NCI-H460 (cell line): ENCODE results near the gene NLK. TPM values are rescaled to one million over a fixed set of nuclear protein-coding genes. Genes with fewer than 3 reads are reported as not detected.
"Not testable (repeated sequence)": the region's sequence is repeated elsewhere in the genome, so short reads cannot be mapped to it uniquely, and the experiment has no call there.

Source experiments
- DNase-seq: peaks from one replicate; pipeline ENCODE4 v3.0.0-alpha.2; 2016; ENCODE audit warnings: low read depth; ENCODE audit errors: extremely low read depth
- total RNA-seq: library from RNA; depleted of rRNA; stranded (reverse); fragments of >200 nt; shearing (Covaris generic); gene quantifications from 2 replicates; pipeline ENCODE4 v1.2.3, GENCODE V29; 2014

The NLK gene
- total RNA-seq, 1 experiment from 2014 or later: 11.3 TPM

DNA sequence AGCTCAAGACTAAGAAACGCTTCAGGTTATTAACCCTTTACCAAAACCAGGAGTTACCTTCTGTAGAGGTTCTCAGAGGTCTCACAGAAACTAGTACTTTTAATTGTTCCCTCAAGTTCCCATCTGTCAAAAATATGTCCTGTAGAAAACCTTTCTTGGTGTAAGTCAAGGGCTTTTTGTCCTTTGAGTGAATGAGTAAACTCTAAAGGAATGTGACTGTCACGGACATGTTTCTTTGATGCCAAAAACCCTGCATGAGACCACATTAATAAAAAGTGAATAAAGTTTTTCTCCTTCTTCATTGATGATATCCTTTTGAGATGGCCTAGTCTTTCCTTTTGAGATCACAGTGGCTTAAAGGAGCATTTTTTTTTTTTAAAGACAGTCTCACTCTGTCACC is 102.9 kb downstream of the NLK start:
- no peak for DNase-seq

DNA sequence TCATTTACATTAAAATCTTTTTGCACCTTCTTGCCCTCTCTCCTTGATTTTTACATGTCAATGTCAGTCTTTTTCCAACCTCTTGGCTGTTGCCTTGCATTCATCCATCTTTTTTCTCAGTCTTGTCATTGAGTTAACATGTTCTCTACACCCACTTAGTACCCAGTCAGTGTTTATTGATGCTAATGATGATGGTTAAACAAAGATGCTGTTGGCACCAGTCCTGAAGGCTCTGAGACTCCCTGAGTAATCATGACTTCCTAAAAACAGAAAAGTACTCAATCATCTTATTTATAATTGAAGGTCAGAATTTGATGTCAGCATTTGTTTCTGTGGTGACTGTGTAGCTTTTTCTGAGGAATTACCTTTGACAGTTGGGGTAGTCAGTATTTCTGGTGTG is 104.5 kb downstream of the NLK start:
- DNase-seq: no peak

DNA sequence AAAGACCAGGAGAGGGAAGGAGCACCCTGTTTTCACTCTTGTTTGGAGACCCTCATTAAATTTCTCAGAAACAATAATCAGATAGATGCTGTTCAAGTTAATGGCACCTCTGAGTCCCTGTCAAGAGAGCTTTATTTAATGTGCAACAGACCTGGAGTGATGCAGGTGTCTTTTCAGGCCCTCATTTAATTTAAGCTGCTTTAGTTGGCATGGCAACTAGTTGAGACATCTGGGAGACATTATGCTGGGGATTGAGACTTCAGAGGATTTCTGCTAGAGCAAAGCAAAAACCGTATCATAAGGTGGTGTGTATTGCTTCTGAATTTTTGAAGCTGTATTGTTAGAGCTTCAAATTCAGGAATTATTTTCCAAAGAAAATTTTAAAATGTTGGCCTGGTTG is 108.5 kb downstream of the NLK start:
- DNase-seq: no peak

DNA sequence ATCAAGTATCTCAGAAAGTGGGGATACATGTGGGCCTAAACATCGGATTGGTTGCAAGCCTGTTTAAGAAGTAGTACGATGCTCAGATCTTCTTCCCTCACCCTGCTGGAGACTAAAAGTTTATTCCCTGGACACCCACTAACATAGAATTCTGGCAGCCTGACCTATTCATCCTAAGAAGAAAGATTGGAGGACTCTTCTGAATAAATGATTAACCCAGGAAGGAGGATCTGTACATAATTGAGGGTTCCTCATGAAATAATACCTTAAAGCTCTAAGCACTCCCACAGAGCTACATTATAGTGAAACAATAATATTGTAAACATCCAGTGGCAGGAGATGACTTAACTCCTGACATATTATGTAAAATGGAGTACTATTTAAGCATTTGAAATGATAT is 111.7 kb downstream of the NLK start:
- DNase-seq: no peak

DNA sequence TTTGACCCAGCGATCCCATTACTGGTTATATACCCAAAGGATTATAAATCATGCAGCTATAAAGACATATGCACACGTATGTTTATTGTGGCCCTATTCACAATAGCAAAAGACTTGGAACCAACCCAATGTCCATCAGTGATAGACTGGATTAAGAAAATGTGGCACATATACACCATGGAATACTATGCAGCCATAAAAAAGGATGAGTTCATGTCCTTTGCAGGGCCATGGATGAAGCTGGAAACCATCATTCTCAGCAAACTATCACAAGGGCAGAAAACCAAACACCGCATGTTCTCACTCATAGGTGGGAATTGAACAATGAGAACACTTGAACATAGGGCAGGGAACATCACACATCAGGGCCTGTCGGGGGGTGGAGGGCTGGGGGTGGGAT is 112.9 kb downstream of the NLK start:
- not testable (repeated sequence) for DNase-seq

DNA sequence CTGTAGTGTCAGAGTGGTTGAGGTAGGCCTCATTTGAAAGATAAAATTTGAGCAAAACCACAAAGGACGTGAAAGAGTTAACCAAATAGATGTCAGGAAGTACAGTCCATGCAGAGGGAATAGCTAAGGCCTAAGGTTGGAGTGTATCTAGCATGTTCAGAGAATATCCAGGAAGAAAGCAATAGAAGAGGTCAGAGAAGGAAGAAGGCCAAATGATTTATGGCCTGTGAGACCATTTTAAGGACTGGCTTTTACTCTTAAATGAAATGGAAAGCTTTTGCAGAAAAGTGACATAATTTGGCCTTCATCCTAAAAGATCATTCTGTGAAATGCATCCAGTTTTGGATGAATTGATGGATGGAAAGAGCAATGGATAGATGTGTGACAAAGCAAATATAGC is 116.5 kb downstream of the NLK start:
- no peak for DNase-seq

DNA sequence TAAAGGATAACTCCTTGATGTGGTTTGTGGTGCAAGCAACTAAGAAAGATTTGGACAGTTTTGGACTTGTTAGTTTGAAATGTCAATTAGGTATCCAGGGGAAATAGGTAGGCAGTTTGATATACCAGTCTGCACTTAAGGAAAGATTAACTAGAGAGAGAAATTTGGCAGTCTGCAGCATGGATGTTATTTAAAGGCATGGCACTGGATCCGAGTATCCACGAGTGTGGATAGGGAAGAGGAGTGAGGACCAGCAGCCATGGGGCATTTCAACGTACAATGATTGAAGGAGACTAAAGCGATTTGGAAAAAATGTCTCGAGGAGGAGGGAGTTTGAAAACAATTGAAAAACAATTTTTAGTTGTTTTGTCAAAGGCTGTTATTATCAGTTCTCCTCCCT is 117.4 kb downstream of the NLK start:
- no peak for DNase-seq

DNA sequence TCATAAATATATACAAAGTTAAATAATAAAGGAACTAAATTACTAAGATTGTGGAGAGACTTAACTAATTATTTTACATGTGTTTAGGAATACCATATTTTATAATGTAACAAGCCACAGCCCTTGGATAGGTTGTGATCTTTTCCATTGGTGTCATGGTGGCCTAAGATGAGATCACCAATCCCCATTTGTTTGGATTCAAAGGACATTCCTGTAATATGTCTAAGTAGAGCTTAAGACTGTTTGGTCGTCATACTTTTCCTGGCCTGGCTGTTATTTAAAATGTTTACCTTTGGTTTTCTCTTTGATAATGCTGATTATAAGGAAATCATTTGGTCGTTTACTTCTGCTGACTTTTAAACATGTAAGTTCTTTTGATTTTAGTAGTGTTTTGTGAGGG is 118.1 kb downstream of the NLK start:
- no peak for DNase-seq

DNA sequence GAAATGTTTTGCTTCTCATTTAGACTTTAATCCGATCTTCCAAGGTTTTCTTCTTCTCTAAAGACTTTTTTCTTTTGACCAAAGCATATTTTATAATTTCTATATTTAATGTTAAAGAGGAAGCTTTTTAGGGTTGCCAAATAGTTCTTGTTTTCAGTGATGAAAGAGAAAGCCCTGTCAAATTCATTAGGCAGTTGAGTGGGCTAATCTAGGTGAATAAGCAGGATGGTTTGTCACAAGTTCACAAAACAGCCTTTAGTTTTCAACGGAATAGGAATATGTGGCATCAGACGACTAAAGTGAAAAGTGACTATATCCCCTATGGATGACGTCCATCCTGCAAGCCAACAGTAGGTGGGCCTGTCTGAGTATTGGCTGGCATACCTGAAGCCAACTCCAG is 118.8 kb downstream of the NLK start:
- DNase-seq: no peak

DNA sequence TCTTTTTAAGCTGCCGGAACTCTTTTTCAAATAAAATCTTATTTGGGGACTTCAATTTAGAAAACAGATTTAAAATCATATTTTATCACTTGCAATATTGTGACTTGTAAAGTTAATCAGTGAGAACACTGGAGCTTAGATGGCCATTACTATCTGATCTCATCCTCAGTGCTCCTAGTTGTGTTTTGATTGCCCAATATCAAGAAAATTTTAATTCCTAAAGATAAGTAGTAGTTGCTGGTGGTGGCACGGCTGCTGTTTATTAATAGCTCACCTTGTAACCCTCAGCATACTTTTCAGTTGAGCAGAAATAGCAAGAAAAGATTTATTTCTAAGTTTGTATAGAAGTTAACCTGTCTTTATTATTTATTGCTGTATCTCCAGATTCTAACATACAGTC is 124.0 kb downstream of the NLK start:
- no peak for DNase-seq

DNA sequence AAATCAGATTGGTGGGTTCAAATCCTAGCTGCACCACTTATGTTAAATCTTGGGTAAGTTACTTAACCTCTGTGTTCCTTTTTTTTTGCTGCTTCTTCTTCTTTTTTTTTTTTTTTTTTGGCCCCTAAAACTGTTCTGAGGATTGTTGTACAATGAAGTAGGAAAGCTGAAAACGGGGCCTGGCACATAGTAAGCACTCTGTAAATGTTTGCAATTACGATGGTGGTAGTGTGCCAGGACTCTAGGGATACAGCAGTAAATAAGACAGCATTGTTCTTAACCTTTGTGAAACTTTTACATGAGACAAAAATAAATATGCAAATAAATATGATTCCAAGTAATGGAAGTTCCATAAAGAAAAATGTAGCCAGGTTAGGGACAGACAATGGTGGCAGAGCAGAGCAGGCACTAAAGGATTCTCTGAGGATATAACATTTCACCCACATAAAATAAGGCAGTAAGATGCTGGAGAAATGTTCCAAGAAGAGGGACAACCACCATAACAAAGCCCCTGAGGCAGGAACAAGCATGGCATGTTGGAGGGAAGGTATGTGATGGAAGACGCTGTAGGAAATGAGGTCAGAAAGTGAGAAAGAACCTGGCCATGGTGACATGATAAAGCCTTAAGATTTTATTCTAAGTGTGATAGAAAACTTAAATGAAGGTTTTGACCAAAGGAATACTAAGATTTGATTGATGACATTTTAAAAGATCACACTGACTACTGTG is 127.3 kb downstream of the NLK start:
- DNase-seq: no peak

DNA sequence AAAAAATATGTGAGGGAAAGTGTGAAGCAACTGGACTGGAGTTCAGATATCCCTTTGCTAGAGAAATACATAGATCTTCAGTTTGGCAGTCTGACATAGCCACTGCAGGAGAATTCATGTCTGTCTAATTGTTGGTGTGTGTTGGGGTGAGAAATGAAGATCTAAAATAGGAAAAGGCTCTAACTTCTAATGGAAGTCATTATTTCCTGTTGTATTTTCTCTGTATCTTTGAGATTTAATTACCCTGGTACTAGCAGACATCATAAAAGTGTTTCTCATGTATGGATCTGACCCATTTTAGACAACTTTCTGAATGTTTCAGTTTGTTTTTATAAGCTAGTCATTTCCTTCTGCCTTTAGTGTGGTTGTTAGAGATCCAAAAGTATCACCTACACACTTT is 128.3 kb downstream of the NLK start:
- DNase-seq: no peak

DNA sequence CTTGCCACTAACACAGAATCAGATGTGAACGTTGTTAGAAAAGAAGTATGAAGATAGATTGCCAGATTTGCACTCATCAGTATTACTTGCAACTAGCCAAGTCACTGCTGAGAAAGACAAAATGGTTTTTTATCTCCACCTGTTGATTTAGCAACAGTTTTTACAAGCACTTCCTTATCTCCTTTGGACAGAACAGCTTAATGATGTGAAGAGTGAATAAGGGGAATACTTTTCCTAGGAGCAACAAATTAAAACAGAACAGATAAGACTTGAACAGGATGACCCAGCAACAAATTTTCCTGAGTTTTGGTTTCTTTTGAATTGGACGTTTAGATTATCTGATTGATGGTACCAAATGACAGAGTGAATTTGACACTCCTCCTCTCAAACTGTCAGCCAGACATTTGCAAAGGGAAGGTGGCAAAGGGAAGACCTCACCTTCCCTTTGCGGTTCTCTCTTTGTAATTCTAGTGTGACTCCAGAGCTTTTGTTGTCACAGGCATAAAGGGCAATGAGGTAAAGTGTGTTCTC is 130.6 kb downstream of the NLK start:
- DNase-seq: no peak

DNA sequence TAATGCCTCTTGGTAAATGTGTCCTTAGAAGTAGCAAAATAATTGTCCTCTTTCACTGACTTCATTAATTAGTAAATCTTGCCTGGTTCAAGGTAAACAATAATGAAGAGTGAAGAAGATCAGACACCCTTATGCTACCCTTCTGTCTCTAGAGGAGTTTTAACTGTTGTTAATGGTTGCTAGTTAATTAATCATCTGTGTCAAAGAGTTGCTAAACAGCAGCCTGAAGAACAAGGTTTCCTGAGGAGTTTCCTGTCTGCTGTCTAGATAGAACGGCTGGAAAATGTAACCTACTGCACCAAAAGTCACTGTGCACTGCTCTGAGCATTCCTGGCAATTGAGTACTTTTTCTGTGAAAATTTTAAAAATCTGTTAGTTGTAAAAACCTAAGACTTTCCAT is 131.3 kb downstream of the NLK start:
- no peak for DNase-seq

DNA sequence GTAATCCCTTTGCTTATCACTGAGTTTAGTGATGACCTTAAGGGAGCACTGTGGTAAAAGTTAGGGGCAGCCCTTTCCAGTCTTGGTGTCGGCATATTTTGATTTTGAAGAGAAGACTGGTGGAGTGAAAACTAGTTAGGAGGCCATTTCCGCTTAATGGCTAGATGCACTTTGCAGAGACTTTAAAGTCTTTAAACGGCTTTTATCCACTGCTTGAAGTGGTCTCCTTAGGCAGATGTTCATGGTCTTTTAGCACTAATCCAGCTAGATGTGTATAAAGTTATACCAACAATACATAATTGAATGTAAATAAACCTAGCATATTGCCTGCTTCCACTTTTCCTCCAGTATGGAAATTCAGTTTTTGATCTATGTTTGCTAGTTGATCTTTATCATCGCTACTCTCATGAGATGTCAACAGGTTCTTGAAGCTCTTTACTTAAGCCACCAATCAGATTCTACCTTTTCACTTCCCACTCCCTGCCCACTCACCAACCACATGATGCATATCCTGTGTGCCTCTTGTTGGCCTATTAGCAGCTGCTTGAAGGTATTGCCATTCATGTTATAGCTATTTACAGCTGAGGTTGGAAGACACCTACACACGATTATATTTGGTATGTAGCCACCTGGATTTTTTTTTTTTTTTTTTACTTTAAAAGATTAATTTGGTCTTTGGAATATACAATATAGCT is 132.0 kb downstream of the NLK start:
- DNase-seq: no peak

DNA sequence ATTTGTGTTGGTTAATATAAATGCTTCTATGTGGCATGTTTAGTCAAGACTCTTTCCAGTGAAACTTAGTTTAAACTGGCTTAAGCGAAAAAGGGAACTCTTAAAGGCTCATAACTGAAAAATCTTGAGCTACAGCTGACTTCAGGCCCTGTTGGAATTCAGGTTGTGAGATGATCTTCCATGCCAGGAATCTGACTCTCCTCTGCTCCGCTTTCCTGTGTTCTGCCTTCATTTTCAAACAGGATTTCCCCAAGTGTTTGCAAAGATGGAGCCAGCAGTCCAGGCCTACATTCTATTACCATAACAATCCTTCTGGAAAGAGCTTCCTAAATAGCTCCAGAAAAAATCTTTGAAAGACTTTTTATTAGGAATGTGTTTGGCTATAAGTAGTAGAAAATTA is 134.9 kb downstream of the NLK start:
- DNase-seq: no peak

DNA sequence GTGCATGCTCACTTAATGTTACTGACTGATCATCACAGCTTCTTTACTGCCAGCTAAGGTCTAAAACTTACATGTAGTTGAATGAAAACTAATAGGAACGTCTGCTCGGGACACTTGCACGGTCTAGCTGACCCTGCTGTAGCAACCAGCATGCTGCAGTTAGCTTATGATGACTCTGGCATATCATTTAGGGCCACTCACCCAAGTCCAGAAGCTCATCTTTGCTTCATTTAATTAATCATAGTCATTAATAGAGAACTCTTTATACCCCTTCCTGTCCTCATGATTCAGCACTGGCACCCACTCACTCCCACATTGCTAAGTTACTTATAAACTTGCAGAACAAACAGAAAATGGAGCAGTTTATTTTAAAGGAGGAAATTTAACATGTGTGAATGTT is 136.3 kb downstream of the NLK start:
- DNase-seq: no peak

DNA sequence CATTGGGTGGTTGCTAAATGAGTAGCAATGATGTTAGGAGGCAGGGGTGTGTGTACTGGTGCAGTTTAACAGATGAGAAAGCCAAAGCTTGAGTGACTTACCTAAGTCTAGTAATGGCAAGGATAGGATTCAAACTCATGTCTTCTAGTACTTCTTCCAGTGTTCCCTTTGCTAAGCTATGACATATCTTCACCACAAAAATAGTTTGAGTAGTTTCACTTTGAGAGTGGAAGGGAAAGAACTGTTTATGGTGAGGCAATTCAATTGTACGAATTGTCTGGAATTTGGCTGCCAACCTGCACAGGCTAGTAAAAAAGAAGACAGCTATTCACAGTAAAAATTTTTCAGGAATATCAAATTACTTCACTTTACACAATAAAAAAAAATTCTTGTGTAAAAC is 138.0 kb downstream of the NLK start:
- no peak for DNase-seq

DNA sequence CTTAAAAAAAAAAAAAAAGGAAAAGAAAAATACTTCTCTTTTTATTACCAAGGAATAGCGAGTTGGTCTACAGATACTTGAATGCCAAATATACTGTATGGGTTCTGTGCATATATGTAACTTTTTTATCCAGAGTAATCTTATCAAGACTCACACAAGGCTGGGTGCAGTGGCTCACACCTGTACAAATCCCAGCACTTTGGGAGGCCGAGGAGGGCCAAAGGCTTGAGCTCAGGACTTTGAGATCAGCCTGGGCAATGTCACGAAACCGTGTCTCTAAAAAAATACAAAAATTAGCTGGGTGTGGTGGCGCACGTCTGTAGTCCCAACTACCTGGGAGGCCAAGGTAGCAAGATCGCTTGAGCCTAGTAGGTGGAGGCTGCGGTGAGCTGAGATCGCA is 139.1 kb downstream of the NLK start:
- no peak for DNase-seq

DNA sequence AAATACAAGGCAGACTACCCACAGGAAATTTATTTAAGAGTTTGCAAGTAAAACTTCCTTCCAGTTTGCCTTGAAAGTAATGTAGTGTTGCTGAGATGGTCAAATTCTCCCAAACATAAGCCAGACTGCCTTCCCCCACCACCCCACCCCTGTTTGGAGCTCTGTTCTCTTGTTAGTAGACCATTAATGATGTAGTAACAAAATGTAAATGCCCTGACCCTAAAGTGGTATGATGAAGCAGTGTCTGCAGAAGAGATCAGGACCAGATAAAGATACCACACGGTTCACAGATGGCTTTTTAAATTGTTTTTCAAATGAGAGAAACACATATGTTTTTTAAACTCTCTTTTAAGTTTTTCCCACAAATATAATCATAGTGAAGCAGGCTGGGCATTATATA is 140.1 kb downstream of the NLK start:
- no peak for DNase-seq

DNA sequence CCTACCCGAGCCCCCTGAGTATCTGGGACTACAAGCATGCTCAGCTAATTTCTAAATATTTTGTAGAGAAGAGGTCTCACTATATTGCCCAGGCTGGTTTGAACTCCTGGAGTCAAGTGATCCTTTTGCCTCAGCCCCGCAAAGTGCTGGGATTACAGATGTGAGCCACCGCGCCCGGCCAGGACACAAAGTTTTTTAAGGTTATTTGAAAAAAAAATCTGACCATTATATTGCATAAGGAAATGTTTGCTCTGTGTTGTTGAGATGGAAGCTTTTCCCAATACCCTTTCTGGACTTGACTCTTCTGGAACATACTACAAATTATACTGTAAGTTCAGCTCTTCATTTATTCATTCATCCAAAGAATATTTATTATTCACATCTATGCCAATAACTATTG is 143.2 kb downstream of the NLK start:
- no peak for DNase-seq

DNA sequence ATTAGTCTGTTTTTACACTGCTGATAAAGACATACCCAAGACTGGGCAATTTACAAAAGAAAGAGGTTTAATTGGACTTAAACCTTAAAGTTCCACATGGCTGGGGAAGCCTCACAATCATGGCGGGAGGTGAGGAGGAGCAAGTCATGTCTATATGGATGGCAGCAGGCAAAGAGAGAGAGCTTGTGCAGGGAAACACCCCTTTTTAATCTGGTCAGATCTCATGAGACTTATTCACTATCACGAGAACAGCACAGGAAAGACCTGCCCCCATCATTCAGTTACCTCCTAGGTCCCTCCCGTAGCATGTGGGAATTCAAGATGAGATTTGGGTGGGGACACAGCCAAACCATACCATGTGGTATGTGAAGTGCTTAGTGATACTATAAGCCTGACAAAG is 144.0 kb downstream of the NLK start:
- DNase-seq: not testable (repeated sequence)
